Amniotic stem cell (primary cell): ENCODE data around the gene SNRNP27.
A peak's percentile ranks its signal among the peaks of the same experiment; 100 is the strongest.
"Not testable (repeated sequence)": the region's sequence is repeated elsewhere in the genome, so short reads cannot be mapped to it uniquely, and the experiment has no call there.

Experiments
- DNase-seq: peaks from one replicate; lab custom pipeline; 2025; lab: John Stamatoyannopoulos, UW

SNRNP27 gene, protein sequence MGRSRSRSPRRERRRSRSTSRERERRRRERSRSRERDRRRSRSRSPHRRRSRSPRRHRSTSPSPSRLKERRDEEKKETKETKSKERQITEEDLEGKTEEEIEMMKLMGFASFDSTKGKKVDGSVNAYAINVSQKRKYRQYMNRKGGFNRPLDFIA

DNA sequence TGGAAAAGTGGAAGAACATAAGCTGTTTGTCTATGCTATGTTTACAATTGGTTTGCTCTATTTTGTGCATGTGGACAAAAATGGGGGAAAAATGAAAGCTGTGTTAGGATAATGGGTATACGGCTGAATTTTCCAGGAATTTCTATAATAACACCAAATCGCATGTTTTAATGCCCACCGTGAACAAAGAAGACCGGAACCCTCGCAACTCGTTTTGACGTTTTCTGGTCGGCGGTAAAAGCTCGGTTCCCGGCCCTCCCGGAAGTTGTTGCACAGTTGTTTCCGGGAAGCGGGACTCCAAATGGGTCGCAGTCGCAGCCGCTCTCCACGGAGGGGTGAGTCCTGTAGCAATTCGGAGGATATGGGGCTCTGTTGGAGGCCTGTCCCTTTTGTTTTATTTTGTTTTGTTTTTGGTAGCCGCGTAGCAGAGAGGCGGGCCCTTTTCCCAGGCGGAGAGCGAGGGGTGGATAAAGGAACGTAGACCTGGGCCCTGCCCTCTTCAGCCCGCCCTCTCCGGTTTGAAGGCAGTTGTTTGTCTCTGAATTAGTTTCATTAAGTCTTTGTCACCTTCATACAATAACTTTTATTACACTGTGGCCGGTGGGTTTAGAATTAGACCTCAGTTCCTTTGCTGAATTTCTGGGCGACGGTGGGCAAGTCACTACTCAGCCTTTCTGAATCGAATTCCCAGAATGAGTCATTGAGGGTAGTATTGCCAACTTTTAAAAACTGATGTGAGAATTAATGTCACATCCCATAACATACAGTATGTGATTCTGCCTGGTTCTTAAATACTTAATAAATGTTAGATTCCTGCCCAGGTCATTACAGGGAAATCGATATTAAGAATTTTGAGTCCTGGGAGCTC is at the start of gene SNRNP27:
TSS of gene SNRNP27 (plus strand) at position 273 of the 868 bp plus-strand sequence. CDS start at position 302, 29 bp downstream.
- peak; percentile 32 for DNase-seq

DNA sequence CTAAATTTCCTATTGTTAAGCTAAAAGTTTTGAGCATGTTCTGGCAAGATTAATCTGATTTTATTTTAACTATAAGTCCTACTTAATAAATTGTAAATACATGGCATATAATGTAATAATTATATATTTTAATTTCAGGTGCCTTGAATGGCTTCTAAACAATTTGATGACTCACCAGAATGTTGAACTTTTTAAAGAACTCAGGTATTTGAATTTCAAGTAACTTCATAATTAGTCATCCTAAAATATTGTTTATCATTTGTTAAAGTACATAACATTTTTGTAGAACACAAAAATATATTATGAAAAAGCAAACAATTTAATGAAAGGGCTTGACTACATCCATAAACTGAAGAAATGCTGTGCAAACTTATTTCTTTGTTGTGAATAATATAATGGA is 49.8 kb upstream of the SNRNP27 start:
- DNase-seq: no peak

DNA sequence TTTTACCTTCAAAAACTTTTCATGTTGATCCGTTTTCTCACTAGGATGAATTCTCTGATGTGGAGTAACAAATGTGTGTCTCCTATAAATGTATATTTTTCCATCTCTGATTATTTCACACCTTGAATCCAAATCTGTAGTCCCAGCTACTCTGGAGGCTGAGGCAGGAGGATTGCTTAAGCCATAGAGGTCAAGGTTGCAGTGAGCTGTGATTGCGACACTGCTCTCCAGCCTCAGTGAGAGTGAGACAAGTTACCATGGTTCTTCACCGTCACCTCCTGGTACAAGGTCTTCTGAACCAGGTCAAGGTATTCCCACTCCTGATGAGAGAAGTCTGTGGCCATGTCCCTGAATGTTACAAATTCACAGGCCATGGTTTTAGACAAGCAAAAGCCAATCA is 49.2 kb upstream of the SNRNP27 start:
- DNase-seq: no peak

DNA sequence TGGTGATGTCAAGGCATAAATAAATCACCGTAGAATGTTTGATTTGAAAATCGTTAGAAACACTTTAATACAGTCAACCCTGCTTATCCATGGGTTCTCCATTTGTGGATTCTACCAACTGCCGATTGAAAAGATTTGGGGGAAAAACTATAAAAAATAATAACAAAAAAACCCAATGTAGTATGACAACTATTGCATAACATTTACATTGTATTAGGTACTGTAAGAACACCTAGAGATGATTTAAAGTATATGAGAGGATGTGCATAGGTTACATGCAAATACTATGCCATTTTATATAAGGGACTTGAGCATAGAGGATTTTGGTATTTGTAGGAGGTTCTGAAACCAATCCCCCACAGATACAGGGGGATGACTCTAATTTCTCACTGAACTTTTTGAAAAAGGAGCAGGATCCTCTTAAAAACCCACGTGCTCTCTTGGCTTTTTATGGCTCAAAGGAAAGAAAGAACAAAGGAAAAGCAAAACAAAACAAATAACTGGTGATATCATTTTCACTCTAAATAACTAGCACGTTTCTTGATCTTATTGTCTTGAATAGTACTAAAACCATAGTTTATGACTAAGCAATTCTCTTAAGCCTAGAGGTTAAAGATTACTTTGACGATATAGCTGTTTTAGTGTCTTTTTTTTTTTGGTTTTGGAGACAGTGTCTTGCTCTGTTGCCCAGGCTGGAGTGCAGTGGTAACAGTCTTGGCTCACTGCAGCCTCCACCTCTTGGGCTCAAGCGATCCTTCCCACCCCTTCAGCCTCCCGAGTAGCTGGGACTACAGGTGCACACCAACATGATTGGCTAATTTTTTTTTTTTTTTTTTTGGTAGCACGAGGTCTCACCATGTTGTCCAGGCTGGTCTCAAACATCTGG is 47.3 kb upstream of the SNRNP27 start:
- no peak for DNase-seq

DNA sequence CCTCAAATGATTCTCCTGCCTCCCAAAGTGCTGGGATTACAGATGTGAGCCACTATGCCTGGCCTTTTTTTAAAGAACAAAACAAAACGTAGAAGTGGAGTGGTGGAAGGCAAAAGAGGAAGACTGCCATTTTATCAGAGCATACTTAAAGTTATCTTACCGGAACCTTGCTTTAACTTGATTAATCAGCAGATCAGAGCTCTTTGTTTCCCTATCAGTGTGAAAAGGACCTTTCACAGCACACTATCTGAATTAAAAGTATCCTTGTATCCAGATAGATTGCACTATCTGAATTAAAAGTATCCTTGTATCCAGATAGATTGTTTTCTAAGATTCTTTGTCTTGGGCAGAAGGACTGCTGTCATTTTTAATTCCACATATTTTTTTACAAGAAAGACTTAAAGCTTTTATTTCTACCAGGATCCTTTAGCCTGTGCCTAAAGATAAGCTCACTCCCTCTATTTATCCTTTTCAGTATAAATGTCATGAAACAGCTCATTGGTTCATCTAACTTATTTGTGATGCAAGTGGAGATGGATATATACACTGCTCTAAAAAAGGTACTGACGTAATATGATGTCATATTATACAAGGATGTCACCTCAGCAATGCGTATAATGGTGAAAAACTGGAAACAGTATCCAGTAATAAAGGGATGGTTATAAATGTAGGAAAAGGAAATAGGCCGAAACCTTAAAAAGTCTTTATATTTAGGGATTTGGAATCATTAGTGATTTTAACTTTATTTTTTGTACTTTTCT is 46.5 kb upstream of the SNRNP27 start:
- no peak for DNase-seq

DNA sequence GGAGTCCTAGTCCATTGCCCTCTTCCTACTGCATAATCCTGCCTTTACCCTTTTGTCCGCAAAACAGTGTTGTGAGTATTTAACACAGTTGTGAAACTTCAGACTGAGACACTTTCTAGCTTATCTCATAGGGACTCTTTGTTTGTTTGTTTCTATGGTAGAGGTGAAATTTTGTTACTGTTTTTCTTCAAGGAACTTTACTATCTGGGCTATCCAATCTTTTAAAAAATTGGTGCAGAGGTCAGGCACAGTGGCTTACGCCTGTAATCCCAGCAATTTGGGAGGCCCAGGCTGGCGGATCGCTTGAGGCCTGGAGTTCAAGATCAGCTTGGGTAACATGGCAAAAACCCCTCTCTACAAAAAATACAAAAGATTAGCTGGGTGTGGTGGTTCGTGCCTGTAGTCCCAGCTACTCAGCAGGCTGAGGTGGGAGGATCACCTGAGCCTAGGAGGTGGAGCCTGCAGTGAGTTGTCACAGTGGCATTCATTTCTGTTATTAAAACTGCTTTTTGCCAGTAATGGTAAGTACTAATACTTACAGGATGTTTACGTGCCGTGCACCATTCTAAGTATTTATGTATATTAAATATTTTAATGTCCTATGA is 45.5 kb upstream of the SNRNP27 start:
- no peak for DNase-seq

DNA sequence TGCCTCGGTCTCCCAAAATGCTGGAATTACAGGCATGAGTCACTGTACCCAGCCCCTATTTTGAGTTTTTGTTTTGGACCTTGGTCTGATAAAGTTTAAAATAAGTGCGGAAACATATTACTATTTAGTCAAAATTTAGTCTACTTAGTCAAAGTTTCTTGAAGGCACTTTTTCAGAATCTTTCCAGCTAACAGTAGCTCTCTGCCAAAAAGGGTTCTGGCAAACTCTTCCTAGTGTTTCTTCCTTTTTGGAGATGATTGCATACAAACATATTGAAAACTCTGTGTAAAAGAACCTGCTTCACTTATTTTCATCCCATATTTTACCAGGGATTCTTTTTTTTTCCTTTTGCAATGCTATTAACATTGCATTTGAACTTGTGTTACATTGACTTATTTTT is 35.5 kb upstream of the SNRNP27 start:
- no peak for DNase-seq

DNA sequence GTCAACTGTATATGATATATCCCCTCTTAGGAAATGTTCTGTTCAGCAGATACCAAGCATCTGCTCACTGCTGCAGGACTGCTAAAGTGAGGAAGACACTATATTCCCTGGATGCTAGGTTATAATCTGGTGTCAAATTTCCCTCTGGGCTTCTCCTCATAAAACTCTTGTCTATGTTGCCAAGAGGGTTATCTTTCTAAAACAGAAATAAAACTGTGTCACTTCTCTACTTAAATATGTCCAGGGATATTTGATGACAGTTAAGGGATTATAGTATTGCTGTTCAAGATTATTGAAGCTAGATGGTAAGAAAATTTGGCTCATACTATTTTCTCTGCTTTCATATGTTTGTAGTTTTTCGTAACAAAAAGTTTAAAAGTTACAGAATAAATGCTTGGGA is 30.5 kb upstream of the SNRNP27 start:
- DNase-seq: no peak

DNA sequence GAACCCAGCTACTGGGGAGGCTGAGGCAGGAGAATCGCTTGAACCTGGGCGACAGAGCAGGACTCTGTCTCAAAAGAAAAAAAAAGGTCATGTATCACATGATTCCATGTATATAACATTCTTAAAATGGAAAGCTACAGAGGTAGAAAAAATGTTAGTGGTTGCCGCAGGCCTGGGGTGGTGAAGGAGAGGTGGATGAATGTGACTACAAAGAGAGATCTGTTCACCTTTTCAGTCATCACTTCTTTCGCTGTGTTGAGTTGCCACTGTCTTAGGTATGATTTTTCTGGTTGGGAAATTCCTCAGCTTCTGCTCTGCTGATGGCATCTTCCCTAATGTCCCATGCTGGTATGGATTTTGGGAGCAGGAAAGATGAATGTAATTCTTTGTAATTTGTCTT is 5.3 kb upstream of the SNRNP27 start:
- DNase-seq: no peak

DNA sequence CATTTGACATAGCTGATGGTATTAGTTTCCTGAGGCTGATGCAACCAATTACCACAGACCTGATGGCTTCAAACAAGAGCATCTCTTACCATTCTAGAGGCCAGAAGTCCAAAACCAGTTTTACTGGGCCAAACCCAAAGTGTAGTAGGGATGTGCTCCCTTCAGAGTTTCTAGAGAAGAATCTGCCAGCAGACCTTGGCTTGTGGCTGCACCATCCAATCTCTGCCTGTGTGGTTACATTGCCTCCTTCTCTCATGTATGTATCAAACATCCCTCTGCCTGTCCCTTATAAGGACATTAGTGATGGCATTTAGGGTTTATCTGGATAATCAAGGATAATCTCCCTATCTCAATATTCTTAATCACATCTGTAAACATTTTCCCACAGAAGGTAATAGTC is 4.5 kb upstream of the SNRNP27 start:
- DNase-seq: no peak

DNA sequence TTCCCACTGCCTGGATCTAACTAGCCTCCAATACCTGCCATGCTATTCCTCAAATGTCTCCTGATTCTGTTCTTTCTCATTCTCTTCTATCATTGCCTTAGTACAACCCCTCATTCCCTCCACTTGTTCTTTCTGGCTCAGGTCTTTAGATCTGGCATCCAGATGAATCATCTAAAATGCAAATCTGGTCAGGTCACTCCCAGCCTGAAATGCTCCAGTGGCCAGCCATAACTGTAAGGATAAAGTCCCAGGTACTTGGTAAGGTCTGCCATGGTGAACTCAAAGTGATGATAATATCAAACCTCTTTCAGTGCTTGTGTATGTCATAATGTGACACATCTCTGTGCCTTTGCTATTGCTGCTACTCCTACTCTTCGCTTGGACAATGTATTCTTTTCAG is 2.9 kb upstream of the SNRNP27 start:
- DNase-seq: no peak

DNA sequence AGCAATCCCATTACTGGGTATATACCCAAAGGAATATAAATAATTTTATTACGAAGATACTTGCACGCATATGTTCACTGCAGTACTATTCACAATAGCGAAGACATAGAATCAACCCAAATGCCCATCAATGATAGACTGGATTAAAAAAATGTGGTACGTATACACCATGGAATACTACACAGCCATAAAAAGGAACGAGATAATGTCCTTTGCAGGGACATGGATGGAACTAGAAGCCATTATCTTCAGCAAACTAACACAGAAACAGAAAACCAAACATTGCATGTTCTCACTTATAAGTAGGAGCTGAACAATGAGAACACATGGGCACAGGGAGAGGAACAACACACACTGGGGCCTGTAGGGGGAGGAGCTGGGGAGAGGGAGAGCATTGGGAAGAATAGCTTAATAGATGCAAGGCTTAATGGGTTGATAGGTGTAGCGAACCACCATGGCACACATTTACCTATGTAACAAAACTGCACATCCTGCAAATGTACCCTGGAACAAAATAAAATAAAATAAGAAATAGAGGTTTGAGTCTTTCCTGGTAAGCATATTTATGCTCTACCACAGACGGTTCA is 825 bp upstream of the SNRNP27 start:
- not testable (repeated sequence) for DNase-seq

DNA sequence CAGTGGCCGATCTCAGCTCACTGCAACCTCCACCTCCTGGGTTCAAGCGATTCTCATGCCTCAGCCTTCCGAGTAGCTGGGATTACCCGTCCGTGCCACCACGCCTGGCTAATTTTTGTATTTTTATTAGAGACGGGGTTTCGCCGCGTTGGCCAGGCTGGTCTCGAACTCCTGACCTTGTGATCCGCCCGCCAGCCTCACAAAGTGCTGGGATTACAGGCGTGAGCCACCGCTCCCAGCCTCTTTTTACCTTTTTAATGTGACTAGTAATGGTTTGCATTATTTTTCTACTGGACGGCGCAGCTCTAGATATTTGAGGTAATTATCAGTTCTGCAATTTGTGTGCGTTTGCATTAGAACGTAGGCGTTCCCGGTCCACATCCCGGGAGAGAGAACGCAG is 981 bp downstream of the SNRNP27 start:
- not testable (repeated sequence) for DNase-seq

DNA sequence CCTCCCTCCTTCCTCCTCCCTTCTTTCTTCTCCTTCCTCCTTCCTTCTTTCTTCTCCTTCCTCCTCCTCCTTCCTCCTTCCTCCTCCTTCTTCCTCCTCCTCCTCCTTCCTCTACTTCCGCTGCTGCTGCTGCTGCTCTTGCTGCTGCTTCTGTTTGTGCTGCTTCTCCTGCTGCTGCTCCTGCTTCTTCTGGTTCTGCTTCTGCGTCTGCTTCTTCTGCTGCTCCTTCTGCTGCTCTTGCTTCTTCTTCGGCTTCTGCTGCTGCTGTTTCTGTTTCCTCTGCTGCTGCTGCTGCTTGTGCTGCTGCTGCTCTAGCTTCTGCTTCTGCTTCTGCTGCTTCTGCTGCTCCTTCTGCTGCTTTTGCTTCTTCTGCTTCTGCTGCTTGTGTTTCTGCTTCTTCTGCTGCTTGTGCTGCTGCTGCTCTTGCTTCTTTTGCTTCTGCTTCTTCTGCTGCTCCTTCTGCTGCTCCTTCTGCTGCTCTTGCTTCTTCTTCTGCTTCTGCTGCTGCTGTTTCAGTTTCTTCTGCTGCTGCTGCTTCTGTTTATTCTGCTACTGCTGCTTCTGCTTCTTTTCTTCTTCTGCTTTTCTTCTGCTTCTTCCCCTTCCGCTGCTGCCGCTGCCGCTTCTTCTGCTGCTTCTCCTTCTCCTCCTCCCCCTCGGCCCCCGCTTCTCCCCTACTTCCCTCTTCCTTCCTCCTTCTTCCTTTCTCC is 8.6 kb downstream of the SNRNP27 start:
- DNase-seq: no peak

DNA sequence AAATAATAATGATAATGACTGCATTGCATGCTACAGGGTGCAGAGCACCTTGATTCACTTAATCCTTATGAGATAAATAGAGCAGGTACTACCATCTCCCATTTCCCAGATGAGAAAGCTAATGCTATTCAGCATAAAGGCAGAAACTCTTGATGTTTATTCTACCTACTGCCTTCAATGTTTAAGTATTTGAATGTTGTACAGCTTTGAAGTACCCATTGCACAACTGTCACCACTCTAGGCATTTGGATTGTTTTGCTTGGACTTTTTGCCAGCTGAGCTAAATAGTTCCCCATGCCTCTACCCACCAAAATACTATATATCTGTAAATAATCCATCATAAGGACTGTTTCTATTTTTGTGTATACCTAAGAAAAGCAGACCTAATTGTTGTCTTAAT is 13.5 kb downstream of the SNRNP27 start:
- DNase-seq: no peak

DNA sequence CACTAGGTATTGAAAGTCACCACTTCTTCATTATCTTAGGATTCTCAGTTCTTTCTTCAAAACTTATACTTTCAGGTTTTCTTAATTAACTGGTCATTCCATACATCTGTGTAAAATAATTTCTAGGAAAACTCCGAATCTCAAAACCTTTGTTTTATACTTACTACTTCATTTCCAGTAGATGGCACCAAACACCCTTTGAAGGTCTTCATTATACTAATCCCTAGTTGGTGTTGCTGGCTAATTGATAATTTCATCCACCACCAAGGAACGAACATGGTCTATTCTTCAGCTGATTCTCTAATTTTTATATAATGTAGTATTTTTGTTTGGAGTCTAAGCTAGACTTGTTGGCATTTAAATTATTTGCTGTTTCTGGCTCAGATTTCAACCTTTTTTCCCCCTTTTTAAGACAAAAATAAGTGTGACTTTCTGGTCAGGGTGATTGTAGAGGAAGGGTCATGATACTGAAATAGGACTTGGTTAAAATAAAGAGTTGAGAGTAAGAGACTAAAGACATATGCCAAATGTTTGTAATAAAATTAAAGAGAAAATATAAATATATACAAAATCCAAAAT is 18.3 kb downstream of the SNRNP27 start:
- peak; percentile 18 for DNase-seq

DNA sequence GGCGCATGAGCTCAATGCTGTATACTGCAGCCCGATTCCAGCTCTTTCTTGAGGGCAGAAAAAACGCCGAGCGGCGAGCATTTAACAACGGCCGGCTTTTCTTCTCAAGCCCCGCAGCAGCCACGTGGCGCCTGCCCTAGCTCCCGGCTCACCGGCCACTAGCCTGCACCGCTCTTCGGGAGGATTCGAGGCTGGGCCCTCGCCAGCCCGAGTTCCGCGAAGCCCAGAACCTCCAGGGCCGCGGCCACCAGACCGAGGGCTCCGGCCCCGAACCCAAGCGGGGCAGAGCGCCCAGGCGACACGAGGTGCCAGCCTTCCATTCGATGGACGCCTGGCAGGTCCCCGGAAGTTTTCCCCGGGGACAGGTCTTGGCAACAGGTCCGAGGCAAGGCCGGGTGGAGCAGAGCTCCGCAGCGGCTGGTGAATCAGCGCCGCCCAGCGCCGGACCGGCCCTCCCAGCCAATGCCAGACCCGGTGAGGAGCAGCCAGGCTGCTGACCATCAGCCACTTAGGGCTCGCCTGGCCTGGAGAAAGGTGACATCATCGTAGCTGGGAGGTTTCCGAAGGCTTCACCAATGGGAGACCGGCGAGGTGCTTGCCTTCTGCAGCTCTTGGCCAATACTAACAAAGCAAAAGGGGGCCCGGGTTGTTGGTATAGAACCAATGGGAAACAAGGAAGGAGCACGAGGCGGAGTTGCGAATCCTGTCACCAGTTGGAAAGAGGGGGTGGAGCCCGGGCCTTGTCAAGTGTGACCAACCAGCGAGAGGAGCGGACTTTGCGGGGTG is 20.6 kb downstream of the SNRNP27 start:
- peak; percentile 100 for DNase-seq

DNA sequence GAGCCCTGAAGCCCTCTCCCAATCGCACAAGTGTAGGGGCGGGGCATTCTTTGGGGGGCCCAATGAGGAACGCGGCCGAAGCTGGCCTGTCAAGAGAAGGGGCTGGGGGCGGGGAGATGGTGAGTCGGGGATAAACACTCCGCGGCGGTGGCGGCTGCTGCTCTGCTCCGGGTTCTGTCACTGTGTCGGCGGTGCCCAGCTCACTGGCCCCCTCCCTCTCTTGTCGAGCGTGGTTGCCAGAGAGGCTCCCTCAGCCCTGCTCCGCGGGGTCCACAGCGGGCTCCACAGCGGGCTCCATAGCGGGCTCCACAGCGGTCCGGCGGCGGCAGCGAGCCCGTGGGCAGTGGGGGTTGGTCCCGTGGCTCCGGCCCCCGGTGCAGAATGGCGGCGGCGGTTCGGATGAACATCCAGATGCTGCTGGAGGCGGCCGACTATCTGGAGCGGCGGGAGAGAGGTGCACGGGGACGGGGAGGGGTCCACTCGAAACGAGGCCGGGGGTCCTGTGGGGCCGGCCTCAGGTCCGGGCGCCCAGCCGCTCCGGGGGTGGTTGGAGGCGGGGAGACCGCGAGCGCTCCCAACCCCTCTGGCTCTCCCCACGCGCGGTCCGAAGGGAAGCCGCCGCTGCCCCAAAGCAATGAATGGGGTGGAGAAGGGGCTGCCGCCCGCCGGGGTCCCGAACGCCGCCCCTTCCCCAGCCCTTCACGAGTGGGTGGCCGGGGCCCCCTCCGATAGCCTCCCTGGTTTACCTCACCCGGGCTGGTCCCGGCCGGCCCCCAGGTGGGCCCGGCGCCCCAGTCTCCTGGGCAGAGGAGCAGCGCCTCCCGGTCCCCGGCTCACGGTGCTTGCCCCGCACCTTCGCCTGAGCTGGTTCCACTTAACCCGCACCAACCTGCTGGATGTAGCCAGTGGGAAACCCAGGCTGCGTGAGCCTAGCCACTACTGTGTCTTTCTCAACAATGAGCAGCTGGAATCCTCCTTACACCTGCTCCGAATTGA is 21.5 kb downstream of the SNRNP27 start, which contains the start of gene MXD1:
TSS of gene MXD1 (plus strand) at position 160 of the 996 bp plus-strand sequence. CDS start at position 382, 222 bp downstream.
- DNase-seq: no peak
